ENCODE results near the gene BNC1.
A peak's percentile ranks its signal among the peaks of the same experiment; 100 is the strongest.

BNC1 gene

GRCh38 chr15:83285979-83286553 lies 1.6 kb upstream of the BNC1 start:
- no peak overlapping the region for H3K4me3 ChIP-seq (ENCODE audit: low read length)
- TF ChIP-seq CTCF (conservative IDR thresholded peaks at IDR 0.05; ENCODE audit: low read length) = no peak
- peak; percentile 91 for DNase-seq (ENCODE audit: low read depth)

GRCh38 chr15:83285284-83285978 lies 967 bp upstream of the BNC1 start:
- no peak for DNase-seq (ENCODE audit: low read depth)
- H3K4me3 ChIP-seq (ENCODE audit: low read length) = no peak overlapping the region
- TF ChIP-seq CTCF (conservative IDR thresholded peaks at IDR 0.05; ENCODE audit: low read length) = no peak

- DNase-seq (ENCODE audit: low read depth) = peak; percentile 36
- TF ChIP-seq CTCF (conservative IDR thresholded peaks at IDR 0.05; ENCODE audit: low read length) = no peak
Measured at GRCh38 chr15:83283813-83284558, 478 bp downstream of the BNC1 start.

GRCh38 chr15:83283138-83283812 lies 1.2 kb downstream of the BNC1 start:
- peak overlapping the region; percentile 80 for H3K4me3 ChIP-seq (ENCODE audit: low read length)
- TF ChIP-seq CTCF (conservative IDR thresholded peaks at IDR 0.05; ENCODE audit: low read length) = no peak
- DNase-seq (ENCODE audit: low read depth) = peak; percentile 80

More at GRCh38 chr15:83283813-83284558, 478 bp downstream of the BNC1 start:
- peak overlapping the region; percentile 80 for H3K4me3 ChIP-seq (ENCODE audit: low read length)

- no peak for TF ChIP-seq CTCF (conservative IDR thresholded peaks at IDR 0.05; ENCODE audit: low read length)
- peak overlapping the region; percentile 80 for H3K4me3 ChIP-seq (ENCODE audit: low read length)
- DNase-seq (ENCODE audit: low read depth) = peak; percentile 71
Measured at GRCh38 chr15:83282776-83283137, 1.7 kb downstream of the BNC1 start.

- no peak for DNase-seq (ENCODE audit: low read depth)
- no peak overlapping the region for H3K4me3 ChIP-seq (ENCODE audit: low read length)
- TF ChIP-seq CTCF (conservative IDR thresholded peaks at IDR 0.05; ENCODE audit: low read length) = no peak
Measured at GRCh38 chr15:83282141-83282540, 2.3 kb downstream of the BNC1 start.

Measured in AG10803 (cell line).